SW480 (cell line): ENCODE results near the gene AIF1L.

Experiments
- DNase-seq: peaks from one replicate; pipeline ENCODE4 v3.0.0-alpha.2; 2016; ENCODE audit warnings: low spot score

Gene AIF1L

DNA sequence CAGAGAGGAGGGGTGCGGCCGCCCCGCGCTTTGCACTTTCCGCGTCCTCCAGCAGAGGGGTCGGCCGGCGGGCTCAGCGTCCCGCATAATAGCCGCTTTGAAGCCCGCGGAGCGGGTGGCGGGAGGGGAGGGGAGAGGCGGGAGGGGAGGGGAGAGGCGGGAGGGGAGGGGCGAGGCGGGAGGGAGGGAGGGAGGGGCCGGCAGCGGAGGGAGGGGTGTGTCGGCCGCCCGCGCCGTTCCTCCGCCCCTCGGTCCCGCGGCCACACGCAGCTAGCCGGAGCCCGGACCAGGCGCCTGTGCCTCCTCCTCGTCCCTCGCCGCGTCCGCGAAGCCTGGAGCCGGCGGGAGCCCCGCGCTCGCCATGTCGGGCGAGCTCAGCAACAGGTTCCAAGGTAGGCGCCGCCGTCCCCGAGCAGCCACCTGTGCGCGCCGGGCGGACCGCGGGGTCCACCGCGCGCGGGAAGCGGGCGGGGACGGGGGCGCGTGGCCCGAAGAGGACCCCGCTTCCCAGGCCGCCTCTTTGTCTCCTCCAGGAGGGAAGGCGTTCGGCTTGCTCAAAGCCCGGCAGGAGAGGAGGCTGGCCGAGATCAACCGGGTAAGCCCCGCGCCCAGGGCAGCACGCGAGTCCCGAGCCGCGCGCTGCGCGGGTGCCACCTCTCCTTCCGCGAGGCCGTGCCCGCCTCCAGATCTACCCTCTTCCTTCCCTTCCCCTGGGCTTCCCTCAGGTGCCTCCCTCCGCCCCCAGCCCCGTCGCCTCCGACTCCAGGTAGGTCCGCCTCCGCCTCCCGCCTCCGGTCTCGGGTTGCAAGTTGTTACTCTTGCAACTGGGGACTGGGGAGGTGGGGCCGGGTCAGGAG lies at the start of gene AIF1L:
TSS of gene AIF1L (plus strand) at position 263 of the 857 bp plus-strand sequence. CDS start at position 362, 99 bp downstream.
- DNase-seq: peak; percentile 64

DNA sequence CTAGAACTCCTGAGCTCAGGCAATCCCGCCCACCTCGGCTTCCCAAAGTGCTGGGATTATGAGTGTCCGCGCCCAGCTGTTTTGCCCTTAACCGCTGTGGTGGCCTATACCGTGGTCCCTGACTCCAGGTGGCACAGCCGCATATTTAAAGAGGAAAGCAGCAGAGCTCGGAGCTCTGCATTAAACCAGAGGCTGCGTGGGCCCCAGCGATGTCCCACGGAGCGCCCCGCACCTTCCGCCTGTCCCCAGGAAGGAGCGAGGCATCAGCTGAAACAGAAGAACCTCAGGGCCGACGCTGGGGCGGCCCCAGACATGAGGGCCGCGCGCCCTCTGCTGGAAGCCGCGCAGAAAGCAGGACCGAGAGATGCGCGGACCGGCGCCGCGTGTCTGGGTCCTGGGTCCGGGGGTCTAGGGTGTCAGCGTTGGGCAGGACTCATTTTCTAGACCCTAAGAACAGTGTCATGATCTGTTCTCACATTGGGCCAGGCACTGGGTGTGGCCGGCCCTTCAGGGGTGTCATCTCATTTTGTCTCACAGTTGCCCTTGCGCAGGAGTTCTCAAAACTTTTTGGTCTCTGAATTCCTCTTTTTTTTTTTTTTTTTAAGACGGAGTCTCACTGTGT lies 49.6 kb upstream of the AIF1L start:
- peak; percentile 72 for DNase-seq

DNA sequence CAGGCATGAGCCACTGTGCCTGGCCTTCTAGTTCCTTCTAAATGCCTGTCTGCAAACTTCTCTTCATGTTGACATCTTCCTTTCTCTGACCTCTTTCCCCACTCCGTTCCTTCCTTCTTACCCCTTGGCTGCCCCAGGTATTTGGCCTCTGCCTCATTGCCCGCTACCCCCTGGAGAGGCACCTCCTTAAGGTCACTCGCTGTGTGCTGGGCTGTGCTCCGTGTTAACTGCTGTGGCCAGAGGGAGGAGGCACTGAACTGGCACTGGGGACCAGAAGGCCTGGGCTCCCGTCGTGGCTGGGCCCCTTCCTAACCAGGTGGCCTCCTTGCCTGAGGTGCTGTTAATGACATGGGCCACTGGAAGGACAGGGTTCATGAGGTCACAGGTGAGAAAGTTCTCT lies 48.0 kb upstream of the AIF1L start:
- no peak for DNase-seq

DNA sequence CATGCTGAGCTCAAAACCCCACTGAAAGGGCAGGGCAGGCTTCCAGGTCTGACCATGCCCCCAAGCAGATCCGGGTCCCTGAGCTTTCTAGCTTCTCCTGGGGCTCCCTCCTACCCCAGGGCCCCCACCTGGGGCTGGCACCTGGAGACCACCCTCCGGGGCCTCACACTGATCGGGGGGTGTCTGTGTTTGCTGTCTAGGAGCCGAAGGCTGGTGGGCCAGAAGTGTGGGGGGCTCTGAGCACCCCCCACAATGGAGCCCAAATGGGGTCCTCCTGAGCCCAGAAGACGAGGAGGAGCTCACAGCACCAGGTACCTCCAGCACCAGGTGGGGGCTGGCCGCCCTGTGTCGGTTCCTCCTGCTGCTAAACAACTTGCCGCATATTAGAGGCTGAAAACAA lies 47.5 kb upstream of the AIF1L start:
- DNase-seq: no peak

DNA sequence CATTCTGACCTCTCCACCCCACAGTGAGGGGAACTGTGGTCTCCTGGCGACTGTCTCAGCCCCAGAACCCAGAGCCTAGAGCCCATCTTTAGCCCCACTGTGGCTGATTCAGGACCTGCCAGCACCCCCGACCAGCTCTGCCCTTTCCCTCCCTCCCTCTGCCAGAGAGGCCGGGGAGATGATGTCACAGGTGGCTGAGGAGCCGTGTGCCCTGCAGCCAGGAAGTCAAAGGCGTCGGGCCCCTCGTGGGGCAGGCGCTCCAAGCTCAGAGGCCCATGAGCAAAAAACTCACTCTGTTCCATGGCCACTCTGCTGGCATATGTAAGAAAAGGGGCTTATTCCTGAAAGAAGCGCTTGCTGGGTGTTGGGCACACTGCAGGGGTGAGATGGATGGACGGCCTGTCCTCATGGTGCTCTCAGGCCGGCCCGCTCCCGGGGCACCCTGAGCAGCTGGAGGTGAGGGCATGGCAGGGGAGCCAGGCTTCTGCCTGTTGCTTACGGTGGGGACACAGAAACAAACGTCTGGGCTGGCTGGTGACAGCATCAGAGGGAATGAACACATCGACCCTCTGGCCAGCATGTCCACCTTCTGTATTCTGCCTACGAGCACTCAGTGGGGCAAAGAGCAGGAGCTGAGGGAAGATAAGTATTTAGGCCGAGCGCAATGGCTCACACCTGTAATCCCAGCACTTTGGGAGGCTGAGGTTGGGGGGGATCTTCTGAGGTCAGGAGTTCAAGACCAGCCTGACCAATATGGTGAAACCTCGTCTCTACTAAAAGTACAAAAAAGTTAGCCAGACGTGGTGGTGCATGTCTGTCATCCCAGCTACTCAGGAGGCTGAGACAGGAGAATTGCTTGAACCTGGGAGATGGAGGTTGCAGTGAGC lies 46.3 kb upstream of the AIF1L start:
- no peak for DNase-seq

DNA sequence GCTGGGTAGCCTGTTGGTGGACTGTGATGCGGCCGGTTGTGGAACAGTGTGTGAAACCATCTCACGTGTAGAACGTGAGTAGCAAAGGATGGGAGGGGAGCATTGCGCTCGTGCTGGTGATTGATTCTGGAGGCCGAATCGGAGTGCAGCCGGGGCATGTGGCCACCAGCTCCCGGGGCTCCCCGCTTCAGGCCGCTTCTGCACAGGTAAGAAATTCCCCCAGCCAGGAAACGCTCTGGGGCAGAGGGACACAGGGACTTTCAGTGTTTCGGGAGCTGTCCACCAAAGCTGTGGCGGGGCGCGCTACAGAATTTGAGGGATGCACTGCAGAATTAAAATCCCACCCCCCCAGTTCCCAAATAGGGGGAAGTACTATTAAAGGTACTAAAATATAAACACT lies 45.5 kb upstream of the AIF1L start:
- DNase-seq: no peak

DNA sequence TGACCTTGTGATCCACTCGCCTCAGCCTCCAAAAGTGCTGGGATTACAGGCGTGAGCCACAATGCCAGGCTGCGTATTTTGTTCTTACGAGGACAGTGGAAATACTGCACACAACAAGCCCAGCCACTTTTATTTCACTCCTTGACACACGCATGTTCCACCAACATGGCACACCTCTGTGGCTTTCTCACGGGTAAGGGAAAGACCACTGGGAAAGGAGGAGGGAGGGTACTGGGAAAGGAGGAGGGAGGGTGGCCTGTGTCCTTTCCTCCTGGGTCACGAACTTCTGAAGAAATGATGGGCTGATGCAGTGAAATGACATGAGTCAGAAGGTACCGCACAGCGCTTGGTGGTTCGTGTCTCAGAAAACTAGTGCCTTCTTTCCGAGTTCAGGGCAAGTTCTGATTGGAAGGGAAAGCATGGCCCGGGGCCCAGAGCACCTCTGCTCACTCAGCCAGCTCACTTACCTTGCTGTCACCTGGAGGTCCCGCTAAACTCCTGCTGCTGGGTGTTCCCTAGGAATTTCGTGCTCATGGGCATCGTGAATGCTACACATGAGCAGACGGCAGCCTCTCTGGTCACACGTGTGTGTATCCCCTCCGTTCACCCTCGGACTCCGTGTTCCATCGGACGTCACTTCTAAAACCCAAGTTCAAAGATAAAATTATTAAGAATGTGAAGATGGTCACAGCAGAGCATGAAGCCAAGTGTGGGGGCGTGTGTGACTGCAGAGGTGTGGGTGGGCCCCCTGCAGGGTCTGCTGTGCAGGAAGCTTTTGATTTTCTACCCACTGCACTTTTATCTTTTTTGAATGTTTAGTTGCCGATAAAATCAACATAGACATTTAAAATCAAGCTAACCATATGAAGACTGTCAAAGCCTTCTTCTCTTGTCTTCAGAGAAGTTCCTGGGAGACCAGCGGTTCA lies 44.5 kb upstream of the AIF1L start:
- no peak for DNase-seq

DNA sequence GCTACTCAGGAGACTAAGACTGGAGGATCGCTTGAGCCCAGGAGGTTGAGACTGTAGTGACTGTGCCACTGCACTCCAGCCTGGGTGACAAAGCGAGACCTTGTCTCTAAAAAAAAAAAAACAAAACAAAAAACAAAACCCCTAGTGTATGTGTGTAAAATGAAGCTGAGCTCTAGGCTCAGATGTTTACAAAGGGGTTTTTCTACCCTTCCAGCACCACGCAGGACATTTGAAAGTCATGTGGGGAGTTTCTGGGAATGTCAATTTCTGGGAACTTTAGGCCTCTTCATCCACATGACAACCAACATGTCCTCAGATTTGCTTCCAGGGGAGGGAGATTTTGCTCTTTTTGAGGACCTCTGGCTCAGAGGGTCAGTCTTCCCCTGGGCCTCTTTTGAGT lies 42.4 kb upstream of the AIF1L start:
- no peak for DNase-seq

DNA sequence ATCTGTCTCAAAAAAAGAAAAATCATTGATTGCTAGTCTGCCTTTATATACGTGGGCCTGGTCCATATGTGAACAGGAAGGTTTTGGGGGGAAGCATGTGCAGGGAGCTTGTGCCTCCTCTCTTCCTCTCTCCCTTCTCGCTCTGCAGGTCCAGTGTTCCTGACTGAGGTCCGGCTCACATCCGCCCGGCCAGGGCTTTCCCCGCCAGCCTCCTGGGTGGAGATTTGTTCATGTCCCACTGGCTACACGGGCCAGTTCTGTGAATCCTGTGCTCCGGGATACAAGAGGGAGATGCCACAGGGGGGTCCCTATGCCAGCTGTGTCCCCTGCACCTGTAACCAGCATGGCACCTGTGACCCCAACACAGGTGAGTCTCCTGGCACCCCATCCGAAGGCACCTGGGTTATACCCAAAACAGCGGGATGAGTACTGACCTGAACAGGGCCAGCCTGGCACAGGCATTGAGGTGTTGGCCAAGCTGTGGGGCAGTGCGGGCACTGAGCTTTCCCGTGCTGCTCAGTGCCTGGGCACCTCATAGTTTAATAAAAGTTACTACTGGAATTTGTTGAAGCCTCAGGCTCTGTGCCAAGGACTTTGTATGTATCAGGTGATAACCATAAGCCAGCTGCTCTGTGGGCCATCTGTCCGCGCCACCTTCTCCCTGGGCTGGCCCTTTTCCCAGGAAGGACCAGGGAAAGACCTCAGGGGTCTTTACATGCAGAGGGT lies 39.4 kb upstream of the AIF1L start:
- DNase-seq: no peak

DNA sequence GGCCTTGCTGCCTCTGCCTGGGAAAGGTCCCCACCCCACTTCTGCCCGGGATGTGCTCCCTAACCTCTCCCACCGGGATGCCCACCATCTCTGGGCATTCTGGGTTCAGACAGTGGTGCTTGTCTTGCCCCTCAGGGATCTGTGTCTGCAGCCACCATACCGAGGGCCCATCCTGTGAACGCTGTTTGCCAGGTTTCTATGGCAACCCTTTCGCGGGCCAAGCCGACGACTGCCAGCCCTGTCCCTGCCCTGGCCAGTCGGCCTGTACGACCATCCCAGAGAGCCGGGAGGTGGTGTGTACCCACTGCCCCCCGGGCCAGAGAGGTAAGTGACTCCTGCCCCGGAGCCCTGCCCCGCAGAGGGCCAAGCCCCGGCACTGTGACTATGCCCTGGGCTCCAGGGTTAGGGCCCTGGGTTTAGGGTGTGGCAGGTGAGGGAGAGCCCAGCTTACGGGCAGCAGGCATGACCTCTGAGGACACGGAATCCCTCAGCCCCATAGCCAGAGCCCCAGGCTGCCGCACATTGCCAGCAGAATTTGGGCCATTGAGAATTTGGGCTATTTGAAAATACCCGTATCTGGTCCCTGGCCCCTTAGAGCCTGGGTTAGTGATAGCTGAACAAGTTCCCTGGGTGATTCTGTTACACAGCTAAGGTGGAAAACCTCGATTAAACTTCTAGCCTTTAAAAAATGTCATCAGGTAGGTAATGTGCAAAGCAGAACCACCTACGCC lies 35.3 kb upstream of the AIF1L start:
- no peak for DNase-seq

DNA sequence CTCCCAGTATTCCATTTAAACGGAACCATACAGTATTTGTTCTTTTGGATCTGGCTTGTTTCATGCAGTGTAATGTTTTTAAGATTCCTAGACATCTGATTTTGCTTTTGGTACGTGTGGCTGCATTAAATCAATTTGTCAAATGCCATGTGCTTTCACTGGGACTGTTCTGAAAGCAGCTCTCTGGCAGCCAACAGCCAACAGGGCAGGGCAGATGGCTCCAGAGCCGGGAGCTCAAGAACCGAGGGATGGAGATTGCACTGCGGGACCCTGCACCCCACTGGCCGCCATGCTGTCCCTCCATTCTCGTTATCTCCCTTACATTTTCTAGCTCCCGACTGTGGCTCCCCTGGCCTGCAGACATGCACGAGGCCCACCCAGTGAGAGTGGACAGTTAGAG lies 33.4 kb upstream of the AIF1L start:
- no peak for DNase-seq

DNA sequence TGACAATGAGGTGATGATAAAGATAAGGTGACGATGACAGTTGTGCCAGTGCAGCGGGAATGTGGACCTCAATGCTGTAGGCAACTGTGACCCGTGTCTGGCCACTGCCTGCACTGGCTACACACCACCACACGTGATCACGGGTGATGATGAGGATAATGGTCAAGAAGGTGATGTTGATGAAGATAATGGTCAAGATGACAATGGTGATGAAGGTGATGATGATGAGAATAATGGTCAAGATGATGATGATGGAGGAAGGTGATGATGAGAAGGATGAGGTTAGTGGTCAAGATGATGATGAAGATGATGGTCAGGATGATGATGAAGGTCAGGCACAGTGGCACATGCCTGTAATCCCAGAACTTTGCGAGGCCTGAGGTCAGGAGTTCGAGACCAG lies 30.7 kb upstream of the AIF1L start:
- DNase-seq: no peak

DNA sequence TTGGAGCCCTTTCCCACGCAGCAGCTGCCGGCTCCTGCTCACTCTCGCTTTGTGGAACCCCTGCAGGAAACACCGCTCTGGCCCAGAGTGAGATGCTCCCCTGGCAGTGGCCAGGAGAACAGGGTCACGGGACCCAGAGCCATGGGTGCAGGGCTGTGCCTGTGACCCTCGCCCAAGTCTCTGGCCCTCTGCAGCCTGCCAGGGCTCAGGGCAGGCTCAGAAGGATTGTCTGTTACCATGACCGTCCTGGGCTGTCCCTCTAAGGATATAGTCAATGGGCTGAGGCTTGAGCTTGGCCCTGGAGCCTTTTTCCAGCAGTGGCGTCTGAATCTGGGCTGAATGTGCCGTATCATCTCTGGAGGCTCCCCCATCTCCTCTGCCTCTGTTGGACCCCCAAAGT lies 28.7 kb upstream of the AIF1L start:
- no peak for DNase-seq

DNA sequence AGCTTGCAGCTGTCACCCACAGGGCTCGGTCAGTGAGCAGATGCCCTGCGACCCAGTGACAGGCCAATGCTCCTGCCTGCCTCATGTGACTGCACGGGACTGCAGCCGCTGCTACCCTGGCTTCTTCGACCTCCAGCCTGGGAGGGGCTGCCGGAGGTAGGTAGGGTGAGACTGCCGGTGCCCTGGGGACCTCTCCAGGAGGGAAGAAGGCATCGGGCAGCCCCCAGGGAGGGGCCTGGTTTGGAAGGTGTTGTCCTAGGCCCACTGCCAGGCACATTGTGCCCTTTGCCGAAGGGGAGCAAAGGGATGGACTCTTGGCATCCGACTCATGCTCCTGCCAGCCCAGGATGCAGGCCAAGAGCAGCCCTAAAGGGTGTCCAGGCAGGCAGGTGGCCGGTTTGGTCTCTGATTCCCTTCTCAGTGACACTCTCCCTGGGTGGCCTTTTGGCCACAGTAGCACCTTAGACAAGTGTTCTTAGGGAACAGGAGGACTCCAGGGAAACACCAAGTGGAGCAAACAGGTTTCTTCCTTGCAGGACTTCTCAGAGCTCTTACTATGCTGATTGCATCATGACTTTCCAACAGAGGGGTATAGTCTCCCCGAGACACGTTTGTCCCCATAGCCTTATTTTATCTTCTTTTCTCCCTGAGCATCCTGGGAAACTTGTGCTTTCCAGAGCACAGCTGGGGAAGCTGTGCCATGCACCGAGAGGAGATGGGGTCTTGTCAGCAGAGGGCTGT lies 28.1 kb upstream of the AIF1L start:
- DNase-seq: no peak

DNA sequence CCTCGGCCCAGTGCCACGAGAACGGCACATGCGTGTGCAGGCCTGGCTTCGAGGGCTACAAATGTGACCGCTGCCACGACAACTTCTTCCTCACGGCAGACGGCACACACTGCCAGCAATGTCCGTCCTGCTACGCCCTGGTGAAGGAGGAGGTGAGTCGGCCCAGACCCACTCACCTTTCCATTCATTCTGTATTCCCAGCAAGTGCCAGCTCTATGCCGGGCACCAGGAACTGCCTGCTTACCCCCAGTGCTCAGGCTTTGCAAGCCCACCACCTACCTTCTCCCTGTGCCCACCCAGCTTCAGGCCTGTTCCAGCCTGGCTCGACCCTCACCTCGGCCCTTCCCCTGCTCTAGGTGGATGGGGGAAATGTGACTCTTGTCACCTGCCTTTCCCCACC lies 26.6 kb upstream of the AIF1L start:
- no peak for DNase-seq

DNA sequence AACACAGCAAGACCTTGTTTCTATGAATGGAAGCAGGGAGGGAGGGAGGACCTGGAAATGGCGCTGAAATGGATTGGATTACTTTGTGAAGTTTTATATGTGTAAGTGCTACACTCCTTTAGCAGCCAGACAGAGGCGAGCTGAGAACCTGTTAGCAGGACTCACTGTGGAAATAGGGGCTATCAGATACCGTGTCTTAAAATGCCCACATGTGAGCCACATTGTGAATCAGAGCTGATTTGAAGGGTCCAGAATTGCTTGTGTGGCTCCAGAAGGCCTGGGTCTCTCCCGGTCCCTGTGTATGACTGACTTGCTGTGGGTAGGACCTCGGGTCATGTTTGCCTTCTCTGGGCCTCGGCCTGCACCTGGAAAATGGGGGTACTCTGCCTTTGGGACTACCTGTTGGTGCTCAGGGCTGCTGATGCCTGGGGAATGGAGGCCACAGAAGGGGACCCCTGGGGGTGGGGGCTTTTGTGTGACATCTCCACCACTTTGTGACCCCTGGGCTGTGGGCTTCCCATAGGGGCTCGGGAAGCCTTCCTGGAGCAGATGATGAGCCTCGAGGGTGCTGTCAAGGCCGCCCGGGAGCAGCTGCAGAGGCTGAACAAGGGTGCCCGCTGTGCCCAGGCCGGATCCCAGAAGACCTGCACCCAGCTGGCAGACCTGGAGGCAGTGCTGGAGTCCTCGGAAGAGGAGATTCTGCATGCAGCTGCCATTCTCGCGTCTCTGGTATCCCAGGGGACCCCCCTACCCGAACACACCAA lies 24.0 kb upstream of the AIF1L start:
- DNase-seq: no peak

DNA sequence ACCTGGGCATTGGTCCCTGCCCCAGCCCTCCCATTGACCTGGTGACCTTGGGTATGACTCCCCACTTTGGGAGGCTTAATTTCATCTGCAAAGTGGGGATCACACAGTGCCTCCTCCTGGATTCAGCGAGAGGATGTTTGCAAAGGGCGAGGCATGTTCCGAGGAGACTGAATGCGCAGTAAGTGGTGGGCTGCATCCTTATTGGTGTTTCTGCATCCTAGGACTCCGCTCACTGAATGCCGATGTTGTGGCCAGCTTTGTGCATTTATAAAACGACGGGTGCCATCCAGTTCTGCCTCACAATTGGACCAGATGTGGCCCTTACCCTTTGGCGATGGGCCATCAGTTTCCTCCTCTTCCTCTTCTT lies 23.5 kb upstream of the AIF1L start:
- no peak for DNase-seq

DNA sequence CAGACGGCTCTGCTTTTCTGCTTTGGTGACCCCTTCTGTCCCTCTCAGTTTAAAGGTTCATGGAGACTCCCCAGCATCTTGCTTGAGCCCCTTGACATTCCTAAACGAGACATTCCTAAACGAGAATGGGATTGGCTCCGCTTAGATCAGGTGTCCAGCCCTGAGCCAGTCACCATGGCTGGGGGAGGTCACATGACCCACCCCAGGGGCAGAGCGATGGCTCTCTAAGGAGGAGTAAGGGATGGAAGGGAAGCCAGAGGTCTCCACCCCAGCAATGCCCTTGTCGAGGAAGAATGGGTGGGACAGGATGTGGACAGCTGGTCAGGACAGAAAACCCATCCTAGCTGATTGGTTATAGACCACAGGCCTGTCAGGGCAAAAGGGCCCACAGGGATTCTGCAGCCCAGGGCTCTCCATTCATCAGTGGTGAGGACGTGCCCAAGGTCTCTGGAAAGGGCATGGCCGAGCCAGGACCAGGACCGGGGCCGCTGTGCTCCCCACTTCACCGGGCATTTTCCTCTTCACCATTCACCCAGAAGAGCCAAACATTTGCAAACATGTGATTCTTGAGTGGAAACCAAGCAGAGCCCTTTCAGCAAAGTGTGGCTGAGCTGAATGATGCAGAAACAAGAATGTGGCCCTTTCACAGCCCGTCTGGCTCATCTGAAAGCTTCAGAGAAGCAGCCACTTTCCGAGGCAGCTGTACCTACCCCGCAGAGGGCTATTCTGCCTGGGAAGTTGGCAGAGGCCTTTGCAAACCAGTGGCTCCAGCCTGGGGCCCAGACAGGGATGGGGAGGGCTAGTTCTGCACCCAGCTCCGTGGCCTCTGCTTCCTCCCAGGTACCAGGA lies 19.8 kb upstream of the AIF1L start:
- no peak for DNase-seq
